Small intestine (tissue), 16 donors: ENCODE results near the gene CLDN8. TPM values are rescaled to one million over a fixed set of nuclear protein-coding genes. Genes with fewer than 3 reads are reported as not detected.

ENCODE experiments used
- DNase-seq, 2 donors: peaks; one replicate each; pipeline versions ENCODE4 v3.0.0 to v3.0.0-alpha.2; 2013
- FAIRE-seq: peaks from 2 replicates; lab custom pipeline; 2012; peaks lifted over from hg19 to GRCh38; lab: Jason Lieb, UNC
- H3K27ac ChIP-seq, 3 donors: one replicate each; pipeline ENCODE4 v1.5.1; 2013; ENCODE audit warnings: low read length in 2 of 3, mild to moderate bottlenecking in 2 of 3, control low read depth in 1 of 3, inconsistent platforms in 1 of 3, low read depth in 1 of 3, moderate library complexity in 1 of 3
- H3K27me3 ChIP-seq, 3 donors: one replicate each; pipeline ENCODE4 v1.6.1; 2013; ENCODE audit warnings: low read length in 3 of 3, inconsistent platforms in 1 of 3; ENCODE audit not compliant: control insufficient read depth in 3 of 3, insufficient read depth in 3 of 3
- H3K36me3 ChIP-seq, 3 donors: one replicate each; pipeline ENCODE4 v1.6.1; 2013; ENCODE audit warnings: low read length in 3 of 3, inconsistent platforms in 1 of 3, low read depth in 1 of 3, mild to moderate bottlenecking in 1 of 3, moderate library complexity in 1 of 3; ENCODE audit not compliant: control insufficient read depth in 3 of 3, insufficient read depth in 2 of 3
- H3K4me1 ChIP-seq, 3 donors: one replicate each; pipeline ENCODE4 v1.6.1; 2013; ENCODE audit warnings: low read length in 2 of 3, inconsistent platforms in 1 of 3, low read depth in 1 of 3, mild to moderate bottlenecking in 1 of 3, moderate library complexity in 1 of 3; ENCODE audit not compliant: control insufficient read depth in 3 of 3, insufficient read depth in 2 of 3
- H3K4me3 ChIP-seq, 3 donors: one replicate each; pipeline ENCODE4 v1.5.1; 2013; ENCODE audit warnings: low read length in 3 of 3, control low read depth in 1 of 3, inconsistent platforms in 1 of 3, low read depth in 1 of 3, mild to moderate bottlenecking in 1 of 3, moderate library complexity in 1 of 3
- H3K9me3 ChIP-seq, 2 donors: one replicate each; pipeline ENCODE4 v1.6.1; 2013; ENCODE audit warnings: low read depth in 1 of 2, low read length in 1 of 2; ENCODE audit not compliant: control insufficient read depth in 2 of 2, insufficient read depth in 1 of 2
- WGBS, 3 donors: extraction: QIAGEN DNeasy Blood & Tissue Kit; methylation state at CpG; one replicate each; pipeline ENCODE4 v1.1.7; 2013; 5-methylcytosine and 5-hydroxymethylcytosine counted together
- long read RNA-seq, 10 donors: transcript quantifications; one replicate each; lab custom pipeline, GENCODE V29; 2026
- polyA plus RNA-seq, 4 donors: library from polyadenylated mRNA; stranded (reverse) in 3 of 4; unstranded in 1 of 4; fragments of 200-250 nt in 3 of 4; fragments of 120-200 nt in 1 of 4; gene quantifications; one replicate each; pipeline versions ENCODE4 v1.2.1 to v1.2.3, GENCODE V29; 2013
- donor health status: healthy with polysubstance abuse.
- donor health status: control.
- donor health status: control.
- donor health status: Bipolar disorder and iron deficiency.
- donor health status: healthy.

CLDN8 gene
- under 1 TPM in 1 of 4 donors, not detected in 3; 0.15 TPM for polyA plus RNA-seq
- long read RNA-seq, donor 1, result 0 reads
- long read RNA-seq, donor 2, result 0 reads
- long read RNA-seq, donor 3, result 0 reads
- long read RNA-seq, donor 4, result 0 reads
- long read RNA-seq, donor 5, result 0 reads
- long read RNA-seq, donor 6, result 0 reads
- long read RNA-seq, donor 7, result 0 reads
- long read RNA-seq, donor 8, partial matches to known transcripts, result 0 of 1 reads
- long read RNA-seq, donor 8, other reads (novel, unspliced or antisense), result 0 of 1 reads
- long read RNA-seq, donor 9, result 0 reads
- long read RNA-seq, donor 10, result 0 reads

- 71 to 82% (median 73%) methylated on average over 5 of the region's 5 CpGs for WGBS, 3 donors
- H3K27ac ChIP-seq, result no peak within 1 kb of the TSS
- H3K27me3 ChIP-seq, result no peaks in the 10 kb centered on the region
- H3K36me3 ChIP-seq, result no peaks in the 10 kb centered on the region
- H3K9me3 ChIP-seq, result no peaks in the 10 kb centered on the region
- no peak for FAIRE-seq
- no peaks in the 10 kb centered on the region for H3K4me1 ChIP-seq
- no peak within 1 kb of the TSS for H3K4me3 ChIP-seq
- DNase-seq, result peak in 1 of 2 donors; percentile 4
These were observed at the start of gene CLDN8 for GRCh38 chr21:30216041-30216723. Gene CLDN8, minus strand, starts transcription at chr21:30216097. Its CDS starts 172 bp downstream, at chr21:30215925.

- no peaks in the 10 kb centered on the region for H3K9me3 ChIP-seq
- WGBS, 3 donors, result 55 to 68% (median 67%) methylated on average over 4 of the region's 4 CpGs
- no peaks in the 10 kb centered on the region for H3K36me3 ChIP-seq
- H3K4me3 ChIP-seq, result no peak overlapping the region
- H3K4me1 ChIP-seq, result no peaks in the 10 kb centered on the region
- DNase-seq, result peak in 1 of 2 donors; percentile 45
- no peaks in the 10 kb centered on the region for H3K27me3 ChIP-seq
- FAIRE-seq, result no peak
- H3K27ac ChIP-seq, result no peak overlapping the region
These were observed 41.9 kb upstream of the CLDN8 start for GRCh38 chr21:30257773-30258172.

GRCh38 chr21:30256100-30256499, 40.2 kb upstream of the CLDN8 start:
- no peak for FAIRE-seq
- Histone ChIP-seq H3K9me3 (no peaks in the 10 kb centered on the region), H3K4me1 (no peaks in the 10 kb centered on the region), H3K36me3 (no peaks in the 10 kb centered on the region), H3K27me3 (no peaks in the 10 kb centered on the region), H3K27ac (no peak overlapping the region), H3K4me3 (no peak overlapping the region)
- WGBS, 3 donors, result 83 to 91% (median 87%) methylated on average over 4 of the region's 4 CpGs
- DNase-seq, result no peak

- FAIRE-seq, result no peak
- Histone ChIP-seq H3K4me1 (no peaks in the 10 kb centered on the region), H3K9me3 (no peaks in the 10 kb centered on the region), H3K4me3 (no peak overlapping the region), H3K36me3 (no peaks in the 10 kb centered on the region), H3K27me3 (no peaks in the 10 kb centered on the region), H3K27ac (no peak overlapping the region)
- 23 to 61% (median 29%) methylated on average over 1 of the region's 1 CpG for WGBS, 3 donors
- no peak for DNase-seq
These were observed 39.8 kb upstream of the CLDN8 start for GRCh38 chr21:30255679-30256078.

DNA sequence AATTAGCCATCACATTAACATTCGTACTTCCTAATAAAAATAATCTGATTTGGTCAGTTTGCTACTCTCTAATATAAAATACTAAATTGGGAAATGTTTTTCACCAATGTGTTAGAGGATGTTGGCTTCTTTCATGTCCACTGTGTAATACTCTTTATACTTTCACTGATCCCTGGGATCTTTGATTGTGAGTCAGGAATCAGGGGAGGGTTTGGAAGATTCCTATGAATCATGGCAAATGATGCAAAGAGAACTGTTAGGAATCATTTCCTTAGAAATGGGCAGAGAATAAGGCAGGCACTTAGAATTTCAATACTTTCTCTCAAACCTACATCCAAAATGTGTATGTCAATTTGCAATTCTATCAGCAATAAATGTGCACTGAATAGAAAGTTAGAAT, 35.9 kb upstream of the CLDN8 start:
- H3K36me3 ChIP-seq, result no peaks in the 10 kb centered on the region
- H3K4me1 ChIP-seq, result no peaks in the 10 kb centered on the region
- H3K4me3 ChIP-seq, result no peak overlapping the region
- FAIRE-seq (no peak), DNase-seq (no peak)
- no peak overlapping the region for H3K27ac ChIP-seq
- no peaks in the 10 kb centered on the region for H3K9me3 ChIP-seq
- H3K27me3 ChIP-seq, result no peaks in the 10 kb centered on the region
- 62 to 80% (median 77%) methylated on average over 1 of the region's 1 CpG for WGBS, 3 donors

GRCh38 chr21:30249936-30250335, 34.0 kb upstream of the CLDN8 start:
- no peaks in the 10 kb centered on the region for H3K4me1 ChIP-seq
- H3K9me3 ChIP-seq, result no peaks in the 10 kb centered on the region
- H3K36me3 ChIP-seq, result no peaks in the 10 kb centered on the region
- WGBS, 3 donors, result 68 to 85% (median 70%) methylated on average over 3 of the region's 3 CpGs
- no peaks in the 10 kb centered on the region for H3K27me3 ChIP-seq
- no peak overlapping the region for H3K27ac ChIP-seq
- no peak overlapping the region for H3K4me3 ChIP-seq
- FAIRE-seq (no peak), DNase-seq (no peak)

GRCh38 chr21:30248844-30249243, 32.9 kb upstream of the CLDN8 start:
- Histone ChIP-seq H3K4me1 (no peaks in the 10 kb centered on the region), H3K4me3 (no peak overlapping the region), H3K36me3 (no peaks in the 10 kb centered on the region), H3K9me3 (no peaks in the 10 kb centered on the region), H3K27ac (no peak overlapping the region), H3K27me3 (no peaks in the 10 kb centered on the region)
- no peak for DNase-seq
- FAIRE-seq, result no peak
- WGBS, 3 donors, result 78 to 85% (median 84%) methylated on average over 9 of the region's 9 CpGs

DNA sequence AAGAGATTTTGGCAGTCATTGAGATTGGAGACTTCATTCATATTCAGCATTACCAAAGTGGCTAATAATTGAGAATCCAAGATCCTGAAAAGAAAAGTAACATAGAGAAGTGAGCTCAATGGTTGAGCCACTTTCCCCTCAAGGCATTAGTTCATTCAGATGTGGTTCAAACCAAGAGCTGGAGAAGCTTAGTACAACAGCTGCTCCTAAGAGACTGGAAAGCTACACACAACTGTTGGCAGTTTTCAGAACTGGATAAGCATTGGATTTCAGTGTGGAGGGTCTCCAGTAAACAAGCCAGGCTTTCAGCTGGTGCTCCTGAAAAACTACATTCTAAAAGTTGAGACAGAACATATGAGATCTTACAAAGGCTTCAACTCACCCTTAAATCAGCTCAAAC, 29.2 kb upstream of the CLDN8 start:
- FAIRE-seq (no peak), DNase-seq (no peak)
- no peaks in the 10 kb centered on the region for H3K9me3 ChIP-seq
- H3K27me3 ChIP-seq, result no peaks in the 10 kb centered on the region
- no peak overlapping the region for H3K27ac ChIP-seq
- no peaks in the 10 kb centered on the region for H3K36me3 ChIP-seq
- no peaks in the 10 kb centered on the region for H3K4me1 ChIP-seq
- no peak overlapping the region for H3K4me3 ChIP-seq
